SKM-1 (cell line): ENCODE data around the gene SRSF3.

Experiments used
- DNase-seq: peaks from one replicate; lab custom pipeline; 2025; ENCODE audit not compliant: unreplicated experiment; lab: John Stamatoyannopoulos, UW

Gene SRSF3

DNA sequence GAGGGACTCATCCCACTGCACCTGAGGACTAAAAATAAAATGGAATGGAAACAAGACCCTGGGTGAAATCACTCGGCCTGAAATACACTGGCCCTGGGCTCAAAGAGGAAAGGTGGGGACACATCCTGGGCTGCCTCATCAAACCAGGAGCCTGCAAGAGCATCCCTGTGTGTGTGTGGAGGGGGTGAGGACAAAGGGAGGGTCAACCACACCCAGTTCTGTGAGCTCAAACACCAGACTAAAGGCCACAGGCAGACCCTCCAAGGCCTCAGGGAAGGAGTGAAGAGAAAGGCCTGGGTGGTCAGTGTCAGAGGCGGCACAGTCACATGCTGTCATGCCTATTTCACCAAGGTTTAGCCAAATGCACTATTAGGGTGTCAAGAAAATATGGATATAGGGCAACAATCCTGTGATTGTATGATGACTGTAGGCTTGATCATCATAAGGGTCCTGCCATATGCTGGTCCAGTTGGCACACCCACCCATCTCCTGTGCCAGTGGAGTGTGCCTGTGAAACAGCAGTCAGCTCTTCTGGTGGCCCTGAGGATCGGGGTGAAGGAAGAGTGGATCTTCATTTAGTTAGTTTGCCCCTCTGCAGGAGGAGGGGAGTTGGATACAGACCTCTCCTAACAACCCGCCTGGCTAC lies 28.9 kb downstream of the SRSF3 start:
- DNase-seq, result no peak

DNA sequence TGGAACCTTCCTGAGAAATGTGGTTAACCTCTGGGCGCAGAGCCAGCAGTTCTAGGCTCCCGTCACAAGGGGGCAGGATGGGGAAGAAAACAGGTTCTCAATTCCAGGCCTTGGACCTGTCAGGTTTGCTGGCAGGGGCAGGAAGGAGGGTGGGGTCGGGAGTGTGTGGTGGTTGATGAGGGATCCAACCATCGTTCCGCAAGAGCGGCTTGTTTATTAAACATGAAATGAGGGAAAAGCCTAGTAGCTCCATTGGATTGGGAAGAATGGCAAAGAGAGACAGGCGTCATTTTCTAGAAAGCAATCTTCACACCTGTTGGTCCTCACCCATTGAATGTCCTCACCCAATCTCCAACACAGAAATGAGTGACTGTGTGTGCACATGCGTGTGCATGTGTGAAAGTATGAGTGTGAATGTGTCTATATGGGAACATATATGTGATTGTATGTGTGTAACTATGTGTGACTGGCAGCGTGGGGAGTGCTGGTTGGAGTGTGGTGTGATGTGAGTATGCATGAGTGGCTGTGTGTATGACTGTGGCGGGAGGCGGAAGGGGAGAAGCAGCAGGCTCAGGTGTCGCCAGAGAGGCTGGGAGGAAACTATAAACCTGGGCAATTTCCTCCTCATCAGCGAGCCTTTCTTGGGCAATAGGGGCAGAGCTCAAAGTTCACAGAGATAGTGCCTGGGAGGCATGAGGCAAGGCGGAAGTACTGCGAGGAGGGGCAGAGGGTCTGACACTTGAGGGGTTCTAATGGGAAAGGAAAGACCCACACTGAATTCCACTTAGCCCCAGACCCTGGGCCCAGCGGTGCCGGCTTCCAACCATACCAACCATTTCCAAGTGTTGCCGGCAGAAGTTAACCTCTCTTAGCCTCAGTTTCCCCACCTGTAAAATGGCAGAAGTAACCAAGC lies 29.6 kb downstream of the SRSF3 start:
- DNase-seq, result peak; percentile 63

GRCh38 chr6:36624461-36625157 lies 30.4 kb downstream of the SRSF3 start:
- DNase-seq, result no peak

- DNase-seq, result no peak
These were observed 31.2 kb downstream of the SRSF3 start for GRCh38 chr6:36625158-36625919.

- no peak for DNase-seq
These were observed 32.5 kb downstream of the SRSF3 start for GRCh38 chr6:36626636-36627035.

- DNase-seq, result no peak
These were observed 33.0 kb downstream of the SRSF3 start for GRCh38 chr6:36627141-36627540.

DNA sequence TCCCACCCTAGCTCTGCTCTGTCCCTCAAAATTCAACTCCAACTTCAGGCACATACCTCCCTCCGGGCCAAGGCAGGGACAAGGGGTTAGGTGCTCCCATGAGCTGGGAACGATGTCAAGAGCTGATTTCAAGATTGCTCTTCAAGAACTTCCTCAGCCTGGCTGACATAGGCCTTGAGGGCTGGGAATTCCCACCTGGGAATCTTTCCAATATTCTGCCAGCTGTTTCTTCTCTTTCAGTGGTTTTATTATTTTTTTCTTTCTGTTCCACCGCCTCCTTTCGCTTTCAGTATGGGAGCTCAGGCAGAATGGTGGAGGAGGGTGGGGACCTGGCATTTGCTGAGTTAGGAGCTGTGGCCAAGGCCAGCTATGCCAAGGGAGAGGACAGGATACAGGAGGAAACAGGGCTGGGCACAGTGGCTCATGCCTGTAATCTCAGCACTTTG lies 33.7 kb downstream of the SRSF3 start:
- no peak for DNase-seq

GRCh38 chr6:36629784-36630183 lies 35.6 kb downstream of the SRSF3 start:
- no peak for DNase-seq

DNA sequence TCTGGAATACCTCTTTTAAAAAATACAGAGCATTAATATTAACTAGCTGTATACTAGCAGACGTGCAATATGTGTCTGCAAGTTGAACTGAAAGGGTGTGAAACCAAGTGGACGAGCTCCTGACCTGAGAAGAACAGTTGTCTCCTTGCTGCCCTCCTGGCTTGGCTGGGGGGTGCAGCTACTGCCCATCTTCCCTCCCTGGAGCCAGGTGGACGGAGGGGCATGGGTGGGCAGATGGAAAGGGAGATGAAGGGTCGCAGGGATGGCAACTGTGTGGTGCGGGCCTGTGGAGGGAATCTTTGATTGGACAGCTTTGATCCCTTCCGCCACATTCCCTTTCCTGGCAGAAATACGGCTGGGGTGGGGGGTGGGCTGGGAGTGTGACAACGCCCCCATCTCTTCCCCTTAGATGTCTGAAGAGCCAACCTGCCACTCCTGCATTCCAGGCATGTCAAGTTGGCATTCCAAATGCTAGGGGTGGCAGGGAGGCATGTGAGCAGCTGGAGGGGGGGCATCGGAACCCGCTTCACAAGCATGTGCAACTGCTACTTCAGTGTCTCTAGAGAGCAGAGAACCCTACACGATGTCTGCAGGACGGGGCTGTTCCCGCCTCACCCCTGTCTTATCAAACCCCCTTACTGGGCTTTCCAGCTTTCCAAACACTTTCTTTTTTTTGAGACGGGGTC lies 37.3 kb downstream of the SRSF3 start:
- no peak for DNase-seq

GRCh38 chr6:36633370-36633769 lies 39.2 kb downstream of the SRSF3 start:
- no peak for DNase-seq

DNA sequence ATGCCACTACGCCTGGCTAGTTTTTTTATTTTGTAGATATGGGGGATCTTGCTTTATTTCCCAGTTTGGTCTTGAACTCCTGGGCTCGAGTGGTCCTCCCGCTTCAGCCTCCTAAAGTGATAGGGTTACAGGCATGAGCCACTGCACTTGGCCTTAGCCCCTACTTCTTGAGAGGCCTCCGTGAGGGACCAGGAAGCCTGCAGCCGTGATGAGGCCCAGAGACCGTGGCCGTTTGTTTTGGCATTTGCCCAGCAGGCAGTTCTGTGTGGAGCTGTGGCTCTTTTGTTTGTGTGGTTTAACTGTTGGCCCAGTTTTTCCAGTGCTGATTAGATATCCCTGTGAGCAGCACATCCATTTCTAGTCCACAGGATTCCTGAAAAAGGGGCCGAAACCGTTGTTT lies 39.8 kb downstream of the SRSF3 start:
- no peak for DNase-seq

- no peak for DNase-seq
These were observed 40.4 kb downstream of the SRSF3 start for GRCh38 chr6:36634317-36635108.

- no peak for DNase-seq
These were observed 42.1 kb downstream of the SRSF3 start for GRCh38 chr6:36636283-36636682.

- DNase-seq, result no peak
These were observed 42.7 kb downstream of the SRSF3 start for GRCh38 chr6:36636687-36637418.

GRCh38 chr6:36638579-36638978 lies 44.4 kb downstream of the SRSF3 start:
- DNase-seq, result no peak

GRCh38 chr6:36639171-36639808 lies 45.1 kb downstream of the SRSF3 start:
- no peak for DNase-seq

DNA sequence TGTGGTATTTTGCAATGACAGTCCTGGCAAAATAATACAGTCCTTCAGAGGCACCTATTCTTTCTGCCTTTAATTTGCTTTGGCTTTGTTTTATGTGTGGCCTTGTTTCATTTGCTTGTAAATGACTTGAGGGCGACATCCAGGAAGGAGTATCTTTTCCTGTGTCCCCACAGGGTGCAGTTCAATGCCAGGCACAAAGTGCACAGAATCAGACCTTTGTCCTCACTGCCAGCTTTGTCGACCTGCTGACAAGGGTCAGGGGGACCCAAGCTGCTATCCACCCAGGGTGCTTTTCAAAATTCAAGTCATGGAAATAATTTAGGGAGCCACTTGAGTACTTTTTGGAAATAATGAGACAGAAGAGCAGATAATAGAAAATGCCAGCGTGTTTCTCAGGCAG lies 47.4 kb downstream of the SRSF3 start:
- DNase-seq, result no peak
